DMS79 treated with DMSO at 0.1 percent for 48 hours (cell line): ENCODE results near the gene GTF3C1.

Source experiments
- DNase-seq: peaks from one replicate; lab custom pipeline; 2025; lab: John Stamatoyannopoulos, UW

GTF3C1 gene

GRCh38 chr16:27516365-27516764 lies 33.3 kb downstream of the GTF3C1 start:
- DNase-seq: no peak

- no peak for DNase-seq
These were observed 33.8 kb downstream of the GTF3C1 start for GRCh38 chr16:27515874-27516353.

- DNase-seq: no peak
These were observed 34.9 kb downstream of the GTF3C1 start for GRCh38 chr16:27514806-27515205.

- no peak for DNase-seq
These were observed 37.9 kb downstream of the GTF3C1 start for GRCh38 chr16:27511657-27512448.

GRCh38 chr16:27508476-27508875 lies 41.2 kb downstream of the GTF3C1 start:
- no peak for DNase-seq

- no peak for DNase-seq
These were observed 42.9 kb downstream of the GTF3C1 start for GRCh38 chr16:27506771-27507170.

GRCh38 chr16:27505297-27506236 lies 44.1 kb downstream of the GTF3C1 start:
- no peak for DNase-seq

GRCh38 chr16:27503662-27504061 lies 46.1 kb downstream of the GTF3C1 start:
- DNase-seq: no peak

- no peak for DNase-seq
These were observed 48.9 kb downstream of the GTF3C1 start for GRCh38 chr16:27500801-27501200.

- no peak for DNase-seq
These were observed 50.1 kb downstream of the GTF3C1 start for GRCh38 chr16:27499659-27500055.

GRCh38 chr16:27498916-27499658 lies 50.6 kb downstream of the GTF3C1 start:
- DNase-seq: no peak

GRCh38 chr16:27498031-27498825 lies 51.5 kb downstream of the GTF3C1 start:
- no peak for DNase-seq

- no peak for DNase-seq
These were observed 54.5 kb downstream of the GTF3C1 start for GRCh38 chr16:27495191-27495590.

GRCh38 chr16:27492588-27492979 lies 57.1 kb downstream of the GTF3C1 start:
- no peak for DNase-seq

- no peak for DNase-seq
These were observed 57.7 kb downstream of the GTF3C1 start for GRCh38 chr16:27491894-27492587.

GRCh38 chr16:27489906-27490305 lies 59.8 kb downstream of the GTF3C1 start:
- no peak for DNase-seq

GRCh38 chr16:27489421-27489820 lies 60.3 kb downstream of the GTF3C1 start:
- no peak for DNase-seq

- no peak for DNase-seq
These were observed 63.0 kb downstream of the GTF3C1 start for GRCh38 chr16:27486760-27487159.

GRCh38 chr16:27486344-27486743 lies 63.4 kb downstream of the GTF3C1 start:
- no peak for DNase-seq

- DNase-seq: no peak
These were observed 63.9 kb downstream of the GTF3C1 start for GRCh38 chr16:27485811-27486210.

GRCh38 chr16:27485126-27485525 lies 64.6 kb downstream of the GTF3C1 start:
- no peak for DNase-seq
